Liver (tissue), 9 donors: ENCODE measurements around the gene THRB. TPM values are rescaled to one million over a fixed set of nuclear protein-coding genes. Genes with fewer than 3 reads are reported as not detected.

Source experiments
- DNase-seq: peaks from one replicate; pipeline ENCODE4 v3.0.0-alpha.2; 2017; ENCODE audit warnings: low spot score
- H3K27ac ChIP-seq, 2 donors: one replicate each; pipeline ENCODE4 v1.7.0; 2013; ENCODE audit warnings: inconsistent platforms in 2 of 2, low read length in 2 of 2, control low read depth in 1 of 2, low read depth in 1 of 2, mild to moderate bottlenecking in 1 of 2
- H3K27me3 ChIP-seq, 4 donors: one replicate each; pipeline versions ENCODE4 v1.6.1 to v1.7.0; 2013; ENCODE audit warnings: low read length in 3 of 4, inconsistent platforms in 1 of 4, mild to moderate bottlenecking in 1 of 4, moderate library complexity in 1 of 4; ENCODE audit not compliant: control insufficient read depth in 4 of 4, insufficient read depth in 4 of 4
- H3K36me3 ChIP-seq, 4 donors: one replicate each; pipeline versions ENCODE4 v1.6.1 to v1.7.0; 2013; ENCODE audit warnings: low read length in 3 of 4, mild to moderate bottlenecking in 3 of 4, low read depth in 1 of 4, moderate library complexity in 1 of 4; ENCODE audit not compliant: control insufficient read depth in 4 of 4, insufficient read depth in 3 of 4
- H3K4me1 ChIP-seq, 4 donors: one replicate each; pipeline versions ENCODE4 v1.6.1 to v1.7.0; 2013; ENCODE audit warnings: low read length in 3 of 4, mild to moderate bottlenecking in 3 of 4, moderate library complexity in 1 of 4; ENCODE audit not compliant: control insufficient read depth in 4 of 4, insufficient read depth in 4 of 4
- H3K4me3 ChIP-seq, 3 donors: one replicate each; pipeline versions ENCODE4 v1.6.1 to v1.7.0; 2013; ENCODE audit warnings: low read length in 3 of 3, control low read depth in 1 of 3, low read depth in 1 of 3, mild to moderate bottlenecking in 1 of 3
- H3K9ac ChIP-seq, 2 donors: one replicate each; pipeline ENCODE4 v1.7.0; 2013; ENCODE audit warnings: low read length in 2 of 2, mild to moderate bottlenecking in 2 of 2, moderate library complexity in 2 of 2, control low read depth in 1 of 2, low read depth in 1 of 2
- H3K9me3 ChIP-seq, 4 donors: one replicate each; pipeline versions ENCODE4 v1.6.1 to v1.7.0; 2013; ENCODE audit warnings: low read length in 3 of 4; ENCODE audit not compliant: control insufficient read depth in 4 of 4
- ATF3 ChIP-seq: IDR thresholded peaks from 2 replicates; pipeline ENCODE4 v1.6.1; 2016; ENCODE audit warnings: antibody characterized with exemption
- CTCF ChIP-seq: fragments of 150-350 bp; IDR thresholded peaks from 2 replicates; pipeline ENCODE4 v1.5.1; 2017; ENCODE audit warnings: improper control_type of control experiment, low read depth, low read length; ENCODE audit not compliant: missing input control
- EGR1 ChIP-seq, 2 donors: IDR thresholded peaks; 2 replicates each; pipeline ENCODE4 v1.6.1; 2016 to 2018; ENCODE audit warnings: antibody characterized with exemption in 2 of 2, low read depth in 2 of 2
- FOXA1 ChIP-seq: IDR thresholded peaks from 2 replicates; pipeline ENCODE4 v1.6.1; 2016; ENCODE audit warnings: antibody characterized with exemption
- FOXA2 ChIP-seq: IDR thresholded peaks from 2 replicates; pipeline ENCODE4 v1.6.1; 2016; ENCODE audit warnings: antibody characterized with exemption
- GABPA ChIP-seq, 2 donors: IDR thresholded peaks in 1 of 2; conservative IDR thresholded peaks in 1 of 2; 2 replicates each; pipeline ENCODE4 v1.6.1; 2016; ENCODE audit warnings: antibody characterized with exemption in 2 of 2, mild to moderate bottlenecking in 1 of 2, moderate library complexity in 1 of 2
- HNF4A ChIP-seq, 2 donors: conservative IDR thresholded peaks; 2 replicates each; pipeline ENCODE4 v1.6.1; 2016; ENCODE audit warnings: antibody characterized with exemption in 2 of 2, mild to moderate bottlenecking in 2 of 2
- HNF4G ChIP-seq: IDR thresholded peaks from 2 replicates; pipeline ENCODE4 v1.6.1; 2016; ENCODE audit warnings: antibody characterized with exemption
- JUND ChIP-seq, 2 donors: IDR thresholded peaks; 2 replicates each; pipeline ENCODE4 v1.6.1; 2016; ENCODE audit warnings: antibody characterized with exemption in 2 of 2
- MAX ChIP-seq: IDR thresholded peaks from 2 replicates; pipeline ENCODE4 v1.6.1; 2016; ENCODE audit warnings: antibody characterized with exemption
- NR2F2 ChIP-seq: IDR thresholded peaks from 2 replicates; pipeline ENCODE4 v1.6.1; 2016; ENCODE audit warnings: antibody characterized with exemption
- REST ChIP-seq: IDR thresholded peaks from 2 replicates; pipeline ENCODE4 v1.6.1; 2016; ENCODE audit warnings: antibody characterized with exemption, mild to moderate bottlenecking
- RXRA ChIP-seq, 2 donors: IDR thresholded peaks; 2 replicates each; pipeline ENCODE4 v1.6.1; 2017 to 2018; ENCODE audit warnings: antibody characterized with exemption in 2 of 2, mild to moderate bottlenecking in 1 of 2
- SP1 ChIP-seq: IDR thresholded peaks from 2 replicates; pipeline ENCODE4 v1.6.1; 2018; ENCODE audit warnings: antibody characterized with exemption, mild to moderate bottlenecking
- TAF1 ChIP-seq: conservative IDR thresholded peaks from 2 replicates; pipeline ENCODE4 v1.6.1; 2016; ENCODE audit warnings: antibody characterized with exemption, mild to moderate bottlenecking
- YY1 ChIP-seq: IDR thresholded peaks from 2 replicates; pipeline ENCODE4 v1.6.1; 2016; ENCODE audit warnings: antibody characterized with exemption, mild to moderate bottlenecking
- ZBTB33 ChIP-seq: IDR thresholded peaks from 2 replicates; pipeline ENCODE4 v1.6.1; 2016; ENCODE audit warnings: antibody characterized with exemption
- WGBS: extraction: QIAGEN DNeasy Blood & Tissue Kit; methylation state at CpG from one replicate; pipeline ENCODE4 v1.1.7; 2013; 5-methylcytosine and 5-hydroxymethylcytosine counted together
- polyA plus RNA-seq, 2 donors: library from polyadenylated mRNA; stranded (reverse) in 1 of 2; unstranded in 1 of 2; fragments of 200-250 nt in 1 of 2; fragments of >200 nt in 1 of 2; fragmentation: Nextera tagmentation in 1 of 2; extraction: Ambion mirVana in 1 of 2; gene quantifications; one replicate each; pipeline versions ENCODE4 v1.2.1 to v1.2.3, GENCODE V29; 2013 to 2015
- total RNA-seq, 2 donors: library from RNA; depleted of rRNA; stranded (reverse); fragments of >200 nt; gene quantifications; one replicate each; pipeline ENCODE4 v1.2.3, GENCODE V29; 2014
- donor health status: healthy.
- donor health status: healthy.
- donor health status: healthy.
- donor health status: healthy.
- donor health status: healthy.

The THRB gene
- total and polyA plus RNA-seq, 4 donors: 5.9 to 23.9 (median 9.3) TPM

GRCh38 chr3:24096695-24097290, 397.9 kb downstream of the THRB start:
- no peaks in the 10 kb centered on the region for H3K36me3 ChIP-seq
- H3K9me3 ChIP-seq: no peaks in the 10 kb centered on the region
- H3K27ac ChIP-seq: no peak overlapping the region
- H3K4me1 ChIP-seq: peaks cover 0 to 14% (median 11%) of the 10 kb centered on the region in 4 donors
- H3K9ac ChIP-seq: no peak overlapping the region
- TF ChIP-seq YY1: no peak
- TF ChIP-seq GABPA (IDR thresholded peaks at IDR 0.05 in 1 of 2, conservative IDR thresholded peaks at IDR 0.05 in 1 of 2): no peak
- TF ChIP-seq MAX: no peak
- no peak for TF ChIP-seq SP1
- TF ChIP-seq ZBTB33: no peak
- no peak for TF ChIP-seq RXRA (IDR thresholded peaks at IDR 0.05)
- no peak for TF ChIP-seq FOXA2
- no peak for TF ChIP-seq HNF4A (conservative IDR thresholded peaks at IDR 0.05)
- TF ChIP-seq NR2F2: no peak
- no peak for TF ChIP-seq ATF3
- no peak for TF ChIP-seq JUND (IDR thresholded peaks at IDR 0.05)
- no peak for TF ChIP-seq EGR1 (IDR thresholded peaks at IDR 0.05; ENCODE audit: low read depth in 2 of 2)
- no peak for TF ChIP-seq REST
- no peaks in the 10 kb centered on the region for H3K27me3 ChIP-seq
- no peak overlapping the region for H3K4me3 ChIP-seq
- no peak for DNase-seq
- 89% methylated on average over 6 of the region's 6 CpGs for WGBS

- Histone ChIP-seq H3K4me3 (no peak overlapping the region), H3K27ac (no peak overlapping the region), H3K9me3 (no peaks in the 10 kb centered on the region), H3K36me3 (no peaks in the 10 kb centered on the region), H3K4me1 (peaks cover 0 to 11% (median 9%) of the 10 kb centered on the region in 4 donors), H3K27me3 (no peaks in the 10 kb centered on the region), H3K9ac (no peak overlapping the region)
- TF ChIP-seq FOXA2 (no peak), REST (no peak), HNF4G (no peak), TAF1 (no peak), JUND (IDR thresholded peaks at IDR 0.05) (no peak), FOXA1 (no peak), HNF4A (conservative IDR thresholded peaks at IDR 0.05) (no peak), EGR1 (IDR thresholded peaks at IDR 0.05; ENCODE audit: low read depth in 2 of 2) (no peak), SP1 (no peak), ATF3 (no peak), MAX (no peak), YY1 (no peak), RXRA (IDR thresholded peaks at IDR 0.05) (no peak), GABPA (IDR thresholded peaks at IDR 0.05 in 1 of 2, conservative IDR thresholded peaks at IDR 0.05 in 1 of 2) (no peak), CTCF (no peak)
- 67% methylated on average over 1 of the region's 1 CpG for WGBS
- DNase-seq: no peak
These were observed 398.4 kb downstream of the THRB start for GRCh38 chr3:24096271-24096670.
